Measurements from ENCODE around the gene RABGAP1L.
"Not testable (repeated sequence)": the region's sequence is repeated elsewhere in the genome, so short reads cannot be mapped to it uniquely, and the experiment has no call there.

The RABGAP1L gene

DNA sequence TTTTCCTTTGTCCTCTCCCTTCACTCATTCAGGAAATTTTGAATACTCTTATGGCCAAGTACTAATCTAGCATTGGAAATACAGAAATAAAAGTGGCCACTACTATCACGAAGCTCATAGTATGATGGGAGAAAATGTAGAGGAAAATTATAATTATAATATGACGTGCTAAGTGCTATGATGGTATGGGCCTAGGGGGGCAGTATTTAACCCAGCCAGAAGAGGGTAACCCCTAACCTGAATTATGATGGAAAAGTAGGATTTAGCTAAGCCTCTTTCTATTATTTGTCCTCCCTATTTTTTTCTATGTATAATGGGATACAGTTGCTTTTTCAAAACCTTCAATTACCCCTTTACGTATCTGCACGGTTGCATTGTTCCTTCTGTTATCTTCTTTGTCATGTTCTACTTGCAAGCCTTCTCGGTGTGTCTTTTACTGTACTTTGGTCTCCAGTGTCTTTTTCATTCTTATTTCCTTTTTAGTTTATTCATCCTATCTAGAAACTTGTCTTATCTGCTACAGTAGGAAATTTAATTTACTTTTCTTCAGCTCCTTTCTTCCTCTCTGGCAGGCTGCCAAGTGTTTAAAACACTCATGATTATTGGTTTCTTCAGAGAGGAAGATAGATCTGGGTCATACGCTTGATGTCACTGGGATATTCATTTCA, 199.6 kb downstream of the RABGAP1L start:
- DNase-seq (ENCODE audit: low read depth in 4 of 4, low spot score in 1 of 4) = no peak

DNA sequence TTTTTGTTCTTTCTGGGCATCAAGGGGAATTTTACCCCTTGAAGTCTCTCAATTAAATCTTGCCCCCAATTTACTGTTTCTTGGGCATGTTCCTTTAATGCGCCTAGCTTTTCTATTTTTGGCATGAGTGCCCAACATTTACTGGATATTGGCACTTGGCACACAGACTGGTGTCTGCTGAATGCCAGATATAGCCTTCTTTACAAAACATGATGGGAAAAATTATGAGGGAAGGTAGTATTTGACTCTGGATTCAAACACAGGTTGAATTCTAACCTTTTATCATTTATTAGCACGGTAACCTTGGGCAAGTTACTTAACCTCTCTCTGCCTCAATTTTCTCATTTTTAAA, 200.1 kb downstream of the RABGAP1L start:
- DNase-seq (ENCODE audit: low read depth in 4 of 4, low spot score in 1 of 4) = no peak

DNA sequence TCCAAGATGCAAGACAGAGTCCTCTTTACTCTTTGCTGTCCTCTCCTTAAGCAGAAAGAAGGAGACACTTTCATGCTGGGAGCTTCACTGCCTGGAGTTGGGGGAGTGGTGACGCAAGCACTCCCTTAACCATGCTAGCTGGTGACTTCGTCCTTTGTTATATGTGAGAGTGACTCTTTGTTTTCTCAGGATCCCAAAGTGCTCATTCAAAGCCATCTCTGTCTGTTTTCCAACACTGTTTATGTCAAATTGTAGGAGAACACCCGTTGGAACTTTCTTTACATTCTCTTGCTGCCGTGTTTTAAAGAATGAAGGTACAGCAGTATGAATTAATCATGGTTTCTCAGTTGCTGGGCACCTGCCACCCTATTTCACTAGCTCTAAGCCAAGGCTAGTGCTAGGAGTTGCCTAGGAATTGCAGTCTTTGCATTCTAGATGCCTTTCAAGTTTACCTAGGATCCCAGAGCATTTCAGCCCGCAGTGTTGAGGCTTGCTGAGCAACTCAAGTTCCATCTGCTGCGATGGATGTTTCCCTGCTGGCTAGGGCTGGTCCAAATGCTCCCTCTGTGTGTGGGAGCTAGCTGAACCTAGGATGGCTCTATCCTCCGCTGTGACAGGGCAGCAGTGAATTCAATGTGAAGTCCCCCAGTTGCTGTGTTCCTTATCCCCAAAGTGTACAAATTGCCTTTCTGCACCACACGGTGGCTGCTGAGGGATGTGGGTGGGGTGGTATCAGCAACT, 205.8 kb downstream of the RABGAP1L start:
- no peak for DNase-seq (ENCODE audit: low read depth in 4 of 4, low spot score in 1 of 4)

DNA sequence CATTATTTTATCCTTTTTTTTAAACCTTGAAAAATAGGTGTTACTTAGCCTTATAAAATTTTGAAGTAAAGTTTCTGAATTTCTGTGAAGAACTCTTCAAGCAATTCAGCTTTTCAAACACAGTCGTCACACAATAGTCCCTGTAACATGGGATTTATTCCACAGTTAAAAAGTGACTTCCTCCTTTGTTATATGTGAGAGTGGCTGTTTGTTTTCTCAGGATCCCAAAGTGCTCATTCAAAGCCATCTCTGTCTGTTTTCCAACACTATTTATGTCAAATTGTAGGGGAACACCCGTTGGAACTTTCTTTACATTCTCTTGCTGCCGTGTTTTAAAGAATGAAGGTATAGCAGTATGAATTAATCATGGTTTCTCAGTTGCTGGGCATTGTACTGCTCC, 207.6 kb downstream of the RABGAP1L start:
- DNase-seq (ENCODE audit: low read depth in 4 of 4, low spot score in 1 of 4) = no peak

DNA sequence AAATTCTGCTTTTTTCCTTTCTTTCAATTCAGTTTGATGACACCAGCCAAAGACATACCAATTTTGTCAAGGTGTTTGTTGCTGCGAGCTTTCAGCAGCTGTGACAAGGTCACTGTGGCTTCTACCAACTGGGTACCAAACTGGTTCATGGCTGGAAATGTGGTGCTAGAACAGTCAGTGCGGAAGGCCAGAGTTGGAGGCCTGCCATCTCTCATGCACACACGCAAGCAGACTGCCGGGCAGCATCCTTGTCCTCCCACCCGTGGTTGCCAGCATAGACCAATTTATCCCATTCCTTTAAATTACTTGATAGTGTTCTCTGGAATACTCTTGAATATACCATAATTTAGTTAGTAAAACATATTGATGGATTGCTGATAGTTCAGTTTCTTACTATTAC, 208.6 kb downstream of the RABGAP1L start:
- no peak for DNase-seq (ENCODE audit: low read depth in 4 of 4, low spot score in 1 of 4)

DNA sequence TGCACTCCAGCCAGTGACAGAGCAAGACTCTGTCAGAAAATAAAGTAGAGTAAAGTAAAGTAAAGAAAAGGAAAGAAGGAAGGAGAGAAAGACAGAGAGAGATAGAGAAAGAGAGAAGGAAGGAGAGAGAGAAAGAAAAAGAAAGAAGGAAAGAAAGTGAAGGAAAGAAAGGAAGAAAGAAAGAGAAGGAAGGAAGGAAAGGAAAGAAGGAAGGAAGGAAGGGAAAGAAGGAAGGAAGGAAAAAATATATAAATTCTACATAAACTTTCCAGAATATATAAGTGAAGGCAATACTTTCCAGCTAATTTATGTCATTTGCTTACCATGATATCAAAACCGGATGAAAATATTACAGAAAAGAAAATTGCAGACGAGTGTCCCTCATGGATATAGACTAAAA, 216.7 kb downstream of the RABGAP1L start:
- DNase-seq (ENCODE audit: low read depth in 4 of 4, low spot score in 1 of 4) = no peak

DNA sequence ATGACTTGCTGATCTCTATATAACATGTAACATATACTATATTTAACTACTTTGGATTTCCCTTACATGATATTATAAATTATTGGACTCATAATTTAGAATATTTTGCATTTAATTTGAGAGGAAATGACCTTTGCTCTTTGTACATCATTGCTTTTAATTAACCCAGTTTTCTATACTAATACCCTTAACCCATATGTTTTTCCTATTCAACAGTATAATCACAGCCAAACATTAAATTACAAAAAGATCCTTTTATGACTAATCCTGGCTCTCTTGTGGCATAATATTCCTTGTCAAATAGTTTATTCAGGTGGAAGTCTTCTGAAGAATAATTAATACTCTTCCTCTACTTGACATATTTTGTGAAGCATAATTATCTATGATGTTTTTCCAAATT, 232.4 kb downstream of the RABGAP1L start:
- no peak for DNase-seq (ENCODE audit: low read depth in 4 of 4, low spot score in 1 of 4)

DNA sequence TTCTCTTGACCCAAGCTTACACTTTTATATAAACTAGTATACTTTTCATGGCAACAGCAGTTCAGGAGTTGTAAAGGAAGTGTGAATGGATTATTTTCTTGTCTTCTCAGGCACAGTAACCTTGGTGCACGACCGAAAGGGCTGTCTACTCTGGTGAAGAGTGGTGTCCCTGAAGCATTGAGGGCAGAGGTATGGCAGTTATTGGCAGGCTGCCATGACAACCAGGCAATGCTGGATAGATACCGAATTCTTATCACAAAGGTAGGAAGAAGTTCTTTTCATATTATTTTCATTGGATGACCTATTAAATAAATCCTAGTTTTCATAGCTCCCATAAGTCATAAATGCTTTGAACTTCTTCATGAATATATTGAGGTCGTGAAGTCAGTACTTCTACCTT, 234.6 kb downstream of the RABGAP1L start:
- DNase-seq (ENCODE audit: low read depth in 4 of 4, low spot score in 1 of 4) = no peak

DNA sequence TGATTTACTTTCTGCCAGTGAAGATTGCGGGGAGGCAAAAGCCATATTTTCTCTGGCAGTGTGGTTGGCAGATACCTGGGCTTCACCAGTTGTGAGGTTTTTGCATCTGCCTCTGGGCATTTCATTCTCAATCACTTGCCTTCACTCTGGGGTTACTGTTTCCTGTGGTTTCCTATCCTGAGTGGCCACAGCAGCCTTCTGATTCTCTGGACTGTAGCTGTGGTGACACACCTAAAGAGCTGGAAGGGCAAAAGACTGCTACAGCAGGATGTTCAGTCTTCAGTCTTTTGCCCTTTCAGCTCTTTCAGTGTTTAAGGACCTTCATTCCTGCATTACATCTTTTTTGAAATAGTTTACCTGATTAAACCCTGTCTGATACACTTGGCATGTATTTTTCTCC, 237.9 kb downstream of the RABGAP1L start:
- DNase-seq (ENCODE audit: low read depth in 4 of 4, low spot score in 1 of 4) = no peak

DNA sequence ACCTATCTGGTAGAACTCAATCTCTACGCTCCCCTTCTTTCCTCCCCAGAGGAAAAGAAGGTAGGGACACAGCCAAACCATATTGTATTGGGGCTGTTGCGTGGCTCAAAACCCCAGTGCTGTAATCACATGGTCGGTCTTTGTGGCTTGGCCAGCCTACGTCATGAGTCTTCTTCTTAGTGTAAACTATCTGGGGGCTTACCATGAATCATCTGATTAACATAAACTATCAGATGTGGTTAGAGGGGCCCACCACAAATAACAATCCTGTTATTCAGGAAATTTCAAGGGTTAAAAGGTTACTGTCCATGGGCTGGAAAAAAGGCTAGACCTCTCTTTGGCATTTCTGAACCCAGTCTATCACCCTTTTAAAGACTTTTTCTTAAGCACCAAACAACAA, 238.9 kb downstream of the RABGAP1L start:
- no peak for DNase-seq (ENCODE audit: low read depth in 4 of 4, low spot score in 1 of 4)

DNA sequence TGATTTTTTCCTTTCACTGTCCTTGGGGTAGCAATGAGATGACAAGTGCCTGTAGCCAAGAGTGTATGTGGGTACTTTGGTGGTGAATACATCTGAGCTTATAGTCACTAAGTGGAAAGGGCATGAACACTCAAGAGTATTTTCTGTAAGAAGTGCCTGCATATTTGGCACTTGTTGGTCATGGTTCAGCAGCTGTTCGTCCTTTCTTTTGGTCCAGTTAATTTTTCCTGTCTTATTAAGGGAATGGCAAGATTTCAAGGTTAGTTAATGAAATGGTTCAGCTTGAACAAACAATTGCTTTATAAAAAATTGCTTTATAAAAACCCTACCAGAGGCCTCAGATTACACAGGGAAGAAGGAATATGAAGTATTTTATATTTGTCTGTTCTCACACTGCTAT, 239.9 kb downstream of the RABGAP1L start:
- no peak for DNase-seq (ENCODE audit: low read depth in 4 of 4, low spot score in 1 of 4)

DNA sequence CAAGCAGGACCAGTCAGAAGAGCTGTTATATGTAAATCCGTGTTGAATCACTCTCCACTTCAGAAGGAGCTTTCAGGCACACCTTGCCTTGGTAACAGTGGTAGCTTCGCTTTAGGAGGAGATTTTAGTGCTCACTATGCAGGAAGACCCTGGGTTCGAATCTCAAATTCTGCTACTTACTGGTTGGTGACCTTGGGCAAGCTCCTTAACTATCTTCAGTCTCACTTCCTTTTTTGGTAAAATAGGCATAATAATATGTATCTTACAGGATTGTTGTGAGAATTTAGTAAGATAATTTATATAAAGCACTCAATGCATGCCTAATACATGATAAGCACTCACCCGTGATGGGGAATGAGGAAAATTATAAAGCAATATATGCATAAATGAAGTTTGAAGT, 241.8 kb downstream of the RABGAP1L start:
- no peak for DNase-seq (ENCODE audit: low read depth in 4 of 4, low spot score in 1 of 4)

DNA sequence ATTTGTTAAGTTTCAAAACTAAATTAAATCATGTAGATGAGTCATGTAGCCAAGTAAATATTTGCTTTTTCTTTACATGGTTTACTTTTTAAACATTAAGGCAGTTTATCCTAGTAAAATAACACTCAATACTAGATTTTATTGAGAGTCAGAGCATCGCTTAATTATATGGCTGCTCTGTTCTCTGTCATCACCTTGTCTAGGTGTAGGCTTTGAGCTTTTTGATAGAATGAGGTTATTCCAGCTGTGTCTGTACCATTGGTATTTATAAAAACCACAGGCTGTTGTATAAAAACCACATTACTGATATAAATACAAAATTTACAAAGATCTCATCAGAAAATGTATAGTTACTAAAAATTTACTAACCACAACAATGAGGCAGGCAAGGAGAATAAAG, 245.9 kb downstream of the RABGAP1L start:
- DNase-seq (ENCODE audit: low read depth in 4 of 4, low spot score in 1 of 4) = no peak

DNA sequence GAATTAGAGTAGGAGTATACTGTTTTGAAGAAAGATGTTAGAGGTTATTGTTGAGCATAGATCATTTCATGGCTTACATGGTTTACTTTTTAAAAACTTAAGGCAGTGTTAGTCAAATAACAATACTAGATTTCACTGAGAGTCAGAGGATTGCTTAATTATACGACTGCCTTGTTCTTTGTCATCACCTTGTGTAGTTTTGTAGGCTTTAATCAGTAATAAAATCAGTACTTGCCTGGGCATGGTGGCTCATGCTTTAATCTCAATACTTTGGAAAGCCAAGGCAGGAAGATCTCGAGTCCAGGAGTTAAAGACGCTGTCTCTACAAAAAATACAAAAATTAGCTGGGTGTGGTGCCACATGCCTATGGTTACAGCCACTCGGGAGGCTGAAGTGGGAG, 247.1 kb downstream of the RABGAP1L start:
- no peak for DNase-seq (ENCODE audit: low read depth in 4 of 4, low spot score in 1 of 4)

DNA sequence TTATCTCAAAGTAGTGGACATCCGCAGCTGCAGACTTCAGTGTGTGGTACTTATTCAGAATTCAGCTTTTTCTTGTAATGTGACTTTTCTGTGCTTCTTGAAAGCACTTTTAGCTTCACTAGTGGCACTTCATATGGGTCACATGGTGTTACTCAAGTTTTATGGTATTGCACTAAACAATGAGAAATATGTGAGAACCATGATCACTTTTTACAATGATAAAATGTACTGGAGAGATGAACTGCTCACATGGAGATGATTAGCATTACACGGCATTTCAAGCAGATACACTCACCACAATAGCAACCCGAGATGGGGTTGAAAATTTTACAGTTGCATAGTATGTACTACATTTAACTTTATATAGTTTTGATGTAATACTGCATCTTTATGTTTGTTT, 248.3 kb downstream of the RABGAP1L start:
- no peak for DNase-seq (ENCODE audit: low read depth in 4 of 4, low spot score in 1 of 4)

DNA sequence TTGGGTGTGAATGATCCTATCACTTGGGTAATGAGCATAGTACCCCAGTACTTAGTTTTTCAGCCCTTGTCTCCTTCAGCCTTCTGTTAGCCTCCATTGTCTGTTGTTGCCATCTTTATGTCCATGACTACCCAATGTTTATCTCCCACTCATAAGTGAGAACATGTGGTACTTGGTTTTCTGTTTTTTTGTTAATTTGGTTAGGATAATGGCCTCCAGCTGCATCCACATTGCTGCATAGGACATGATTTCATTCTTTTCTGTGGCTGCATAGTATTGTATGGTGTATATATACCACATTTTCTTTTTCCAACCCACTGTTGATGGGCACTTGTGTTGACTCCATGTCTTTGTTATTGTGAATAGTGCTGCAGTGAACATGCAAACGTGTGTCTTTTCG, 248.8 kb downstream of the RABGAP1L start:
- no peak for DNase-seq (ENCODE audit: low read depth in 4 of 4, low spot score in 1 of 4)

DNA sequence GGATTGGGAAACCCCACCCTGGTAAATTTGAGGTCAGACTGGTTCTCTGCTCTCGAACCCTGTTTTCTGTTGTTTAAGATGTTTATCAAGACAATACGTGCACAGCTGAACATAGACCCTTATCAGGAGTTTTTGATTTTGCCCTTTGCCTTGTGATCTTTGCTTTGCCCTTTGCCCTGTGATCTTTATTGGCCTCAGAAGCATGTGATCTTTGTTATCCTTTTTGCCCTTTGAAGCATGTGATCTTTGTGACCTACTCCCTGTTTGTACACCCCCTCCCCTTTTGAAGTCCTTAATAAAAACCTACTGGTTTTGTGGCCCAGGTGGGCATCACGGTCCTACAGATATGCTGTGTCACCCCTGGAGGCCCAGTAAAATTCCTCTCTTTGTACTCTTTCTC, 250.5 kb downstream of the RABGAP1L start:
- DNase-seq (ENCODE audit: low read depth in 4 of 4, low spot score in 1 of 4) = not testable (repeated sequence)

DNA sequence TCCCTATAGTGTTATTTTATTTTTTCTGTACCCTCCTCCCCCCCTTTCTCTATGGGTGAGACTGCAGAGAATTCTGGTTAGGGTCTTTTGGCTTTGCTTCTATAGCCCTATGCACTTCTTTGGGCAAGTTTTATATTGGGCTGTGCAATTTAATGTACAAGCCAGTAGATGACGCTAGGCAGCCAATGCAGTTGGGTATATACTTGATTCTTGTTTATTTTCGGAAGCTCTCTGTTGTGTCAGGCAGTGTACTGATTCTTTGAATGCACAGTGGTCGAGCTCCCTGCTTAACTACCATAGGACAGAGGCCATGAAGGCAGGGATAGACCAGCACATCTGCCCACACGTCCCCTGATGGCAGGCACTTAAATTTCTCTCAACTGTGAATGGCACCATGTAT, 254.3 kb downstream of the RABGAP1L start:
- DNase-seq (ENCODE audit: low read depth in 4 of 4, low spot score in 1 of 4) = no peak

DNA sequence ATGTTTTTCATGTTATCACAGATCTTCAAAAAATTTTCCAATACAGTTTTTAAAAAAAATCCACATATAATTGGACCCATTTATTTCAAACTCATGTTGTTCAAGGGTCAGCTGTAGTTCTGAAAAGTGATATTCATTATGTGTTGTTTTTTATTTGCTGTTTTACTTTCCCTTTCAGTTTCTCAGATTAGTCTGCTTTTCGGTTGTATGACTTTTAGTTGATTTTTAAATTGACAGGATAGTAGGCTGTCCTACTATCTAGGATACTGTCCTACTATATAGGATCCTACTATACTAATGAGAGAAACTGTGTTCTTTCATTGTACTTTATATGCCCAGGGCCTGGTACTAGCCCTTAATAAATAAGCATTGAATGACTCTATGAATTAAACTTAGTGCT, 254.9 kb downstream of the RABGAP1L start:
- no peak for DNase-seq (ENCODE audit: low read depth in 4 of 4, low spot score in 1 of 4)

DNA sequence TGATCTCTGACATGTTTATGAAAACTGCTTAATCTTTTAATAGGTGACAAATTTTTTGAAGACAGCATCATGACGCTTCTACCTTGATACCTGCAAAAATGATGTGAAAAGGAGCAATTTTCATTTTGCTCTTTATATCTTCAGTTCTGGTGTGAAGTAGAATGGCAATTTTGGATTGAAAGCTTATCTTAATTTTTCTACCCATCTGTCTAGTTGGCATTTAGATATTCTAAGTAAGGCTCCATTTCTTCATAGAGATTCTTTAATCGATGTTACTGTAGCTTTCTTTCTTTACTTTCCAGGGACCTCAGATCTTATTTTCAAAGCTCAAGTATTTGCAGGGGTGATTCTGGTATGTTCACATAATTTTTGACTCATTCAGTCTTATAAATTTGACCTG, 256.2 kb downstream of the RABGAP1L start:
- no peak for DNase-seq (ENCODE audit: low read depth in 4 of 4, low spot score in 1 of 4)

DNA sequence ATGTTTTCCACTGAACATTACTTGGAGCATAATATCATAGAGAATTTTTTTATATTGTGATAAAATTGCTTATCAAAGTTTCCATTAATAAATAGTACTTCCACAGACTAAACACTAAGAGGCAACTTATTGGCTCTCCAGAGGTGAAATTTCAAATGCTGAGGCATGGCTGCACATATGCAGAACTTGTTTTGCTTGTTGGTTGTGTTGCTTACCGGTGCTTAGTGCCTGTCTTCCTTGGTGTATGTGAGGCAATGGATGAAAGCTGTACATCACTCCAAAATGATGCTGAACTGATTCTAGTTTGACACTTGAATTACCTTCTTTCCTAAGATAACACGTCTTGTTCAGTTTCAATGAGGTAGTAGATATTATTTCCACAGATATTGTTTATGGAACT, 258.6 kb downstream of the RABGAP1L start:
- DNase-seq (ENCODE audit: low read depth in 4 of 4, low spot score in 1 of 4) = no peak

DNA sequence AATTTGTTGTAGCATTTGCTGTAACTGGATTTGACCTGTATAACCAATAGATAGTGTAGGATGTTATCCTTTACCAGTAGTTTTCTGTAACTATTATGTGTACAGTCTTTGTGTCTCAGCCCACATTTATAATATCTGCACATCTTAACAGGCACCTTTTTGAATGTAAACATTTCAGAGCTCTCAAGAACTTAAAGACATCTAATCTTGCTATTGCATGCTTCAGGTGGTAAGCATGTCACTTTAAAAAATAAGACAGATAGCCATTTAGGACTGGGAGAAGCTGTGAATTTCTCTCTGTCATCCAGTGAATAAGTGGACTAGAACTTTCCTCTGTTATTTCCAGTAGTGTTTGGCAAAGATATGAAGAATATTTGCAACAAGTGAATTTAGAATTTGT, 265.8 kb downstream of the RABGAP1L start:
- no peak for DNase-seq (ENCODE audit: low read depth in 4 of 4, low spot score in 1 of 4)

DNA sequence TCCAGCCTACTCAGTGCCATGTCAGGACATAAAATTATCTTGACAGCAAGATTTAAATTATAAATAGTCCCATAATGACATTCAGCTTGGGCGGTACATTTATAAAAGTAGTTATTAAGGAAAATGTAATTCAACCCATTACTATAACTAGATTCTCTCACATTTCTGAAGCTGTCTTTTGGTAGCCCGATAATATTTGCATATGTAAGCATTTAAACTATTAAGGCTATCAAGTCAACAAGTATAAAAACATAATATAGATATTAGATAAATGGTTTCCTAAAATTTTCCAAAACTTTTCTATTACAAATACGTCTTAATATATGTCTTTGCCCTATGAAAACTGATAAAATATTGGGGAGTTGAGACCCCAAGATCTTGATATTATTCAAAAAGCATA, 266.8 kb downstream of the RABGAP1L start:
- no peak for DNase-seq (ENCODE audit: low read depth in 4 of 4, low spot score in 1 of 4)

Measured in stimulated activated CD4-positive, alpha-beta T cell treated with anti-CD3 and anti-CD28 coated beads, Interleukin-1b, Interleukin-23, amount 100 ng/mL, for 24 hours (primary cell).